Measurements from ENCODE around the gene UBE3C. TPM values are rescaled to one million over a fixed set of nuclear protein-coding genes. Genes with fewer than 3 reads are reported as not detected.
A peak's percentile ranks its signal among the peaks of the same experiment; 100 is the strongest.

The UBE3C gene
- 10 to 100 TPM; 47.2 to 81.6 (median 69.1) TPM for total RNA-seq
- 10 to 100 TPM in 2 of 3 donors, 1 to 10 TPM in 1; 9.7 to 17.5 (median 10.6) TPM for polyA plus RNA-seq
- long read RNA-seq, donor 1, partial matches to known transcripts, result 0 of 1 reads
- long read RNA-seq, donor 1, other reads (novel, unspliced or antisense), result 0 of 1 reads
- long read RNA-seq, donor 2, full-length matches to known transcripts, result 3 of 3 reads
- long read RNA-seq, donor 2, partial matches to known transcripts, result 0 of 3 reads
- long read RNA-seq, donor 2, other reads (novel, unspliced or antisense), result 0 of 3 reads

GRCh38 chr7:157138424-157139110, at the start of gene UBE3C:
UBE3C (plus strand) TSS chr7:157138926; CDS start chr7:157139273, 347 bp downstream.
- TF ChIP-seq POLR2AphosphoS5 (IDR thresholded peaks at IDR 0.05) (peak; percentile 83 to 87 (median 86)), POLR2A (IDR thresholded peaks at IDR 0.05) (peak in 1 of 3 donors; percentile 46)
- TF ChIP-seq, protein P1, sequence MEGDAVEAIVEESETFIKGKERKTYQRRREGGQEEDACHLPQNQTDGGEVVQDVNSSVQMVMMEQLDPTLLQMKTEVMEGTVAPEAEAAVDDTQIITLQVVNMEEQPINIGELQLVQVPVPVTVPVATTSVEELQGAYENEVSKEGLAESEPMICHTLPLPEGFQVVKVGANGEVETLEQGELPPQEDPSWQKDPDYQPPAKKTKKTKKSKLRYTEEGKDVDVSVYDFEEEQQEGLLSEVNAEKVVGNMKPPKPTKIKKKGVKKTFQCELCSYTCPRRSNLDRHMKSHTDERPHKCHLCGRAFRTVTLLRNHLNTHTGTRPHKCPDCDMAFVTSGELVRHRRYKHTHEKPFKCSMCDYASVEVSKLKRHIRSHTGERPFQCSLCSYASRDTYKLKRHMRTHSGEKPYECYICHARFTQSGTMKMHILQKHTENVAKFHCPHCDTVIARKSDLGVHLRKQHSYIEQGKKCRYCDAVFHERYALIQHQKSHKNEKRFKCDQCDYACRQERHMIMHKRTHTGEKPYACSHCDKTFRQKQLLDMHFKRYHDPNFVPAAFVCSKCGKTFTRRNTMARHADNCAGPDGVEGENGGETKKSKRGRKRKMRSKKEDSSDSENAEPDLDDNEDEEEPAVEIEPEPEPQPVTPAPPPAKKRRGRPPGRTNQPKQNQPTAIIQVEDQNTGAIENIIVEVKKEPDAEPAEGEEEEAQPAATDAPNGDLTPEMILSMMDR (IDR thresholded peaks at IDR 0.05 in 8 of 11, conservative IDR thresholded peaks at IDR 0.05 in 3 of 11), result peak in 3 of 11 experiments; percentile 24 to 44 (median 41)
- peak; percentile 98 for DNase-seq
- no peaks in the 10 kb centered on the region for H3K9me3 ChIP-seq
- H3K36me3 ChIP-seq, result peaks cover 0 to 31% (median 3%) of the 10 kb centered on the region in 6 donors
- H3K27me3 ChIP-seq (replicated peaks in 1 of 7), result no peaks in the 10 kb centered on the region
- H3K4me3 ChIP-seq, result peak within 1 kb of the TSS; percentile 64 to 88 (median 77)
- H3K27ac ChIP-seq, result peak within 1 kb of the TSS; percentile 88 to 97 (median 92)
- 1 to 7% (median 2%) methylated on average over 15 to 80 of the region's 80 CpGs for WGBS, 5 donors
- peaks cover 21 to 60% (median 48%) of the 10 kb centered on the region in 6 donors for H3K4me1 ChIP-seq
- intact Hi-C loops (cut with DNase I; ENCODE audit: low total_unique reads), result no loop called here

- peaks cover 0 to 38% (median 0%) of the 10 kb centered on the region in 7 donors for H3K27me3 ChIP-seq (replicated peaks in 1 of 7)
- peak; percentile 36 for DNase-seq
- H3K4me3 ChIP-seq, result no peak overlapping the region
- H3K9me3 ChIP-seq, result peaks cover 4 to 40% (median 25%) of the 10 kb centered on the region in 8 donors
- TF ChIP-seq POLR2A (IDR thresholded peaks at IDR 0.05) (no peak), POLR2AphosphoS5 (IDR thresholded peaks at IDR 0.05) (no peak)
- TF ChIP-seq, protein P1 (IDR thresholded peaks at IDR 0.05 in 8 of 11, conservative IDR thresholded peaks at IDR 0.05 in 3 of 11), result no peak
- no peaks in the 10 kb centered on the region for H3K4me1 ChIP-seq
- no peak overlapping the region for H3K27ac ChIP-seq
- no peaks in the 10 kb centered on the region for H3K36me3 ChIP-seq
- intact Hi-C loops (cut with DNase I; ENCODE audit: low total_unique reads), result no loop called here
- 37 to 46% (median 43%) methylated on average over 10 to 15 of the region's 15 CpGs for WGBS, 5 donors
Measured at GRCh38 chr7:157089100-157089610, 49.6 kb upstream of the UBE3C start.

GRCh38 chr7:157090485-157091165, 48.1 kb upstream of the UBE3C start:
- H3K9me3 ChIP-seq, result peaks cover 0 to 29% (median 14%) of the 10 kb centered on the region in 8 donors
- H3K4me1 ChIP-seq, result no peaks in the 10 kb centered on the region
- H3K27me3 ChIP-seq (replicated peaks in 1 of 7), result peaks cover 0 to 38% (median 0%) of the 10 kb centered on the region in 7 donors
- DNase-seq, result peak; percentile 51
- no peak overlapping the region for H3K4me3 ChIP-seq
- H3K36me3 ChIP-seq, result no peaks in the 10 kb centered on the region
- intact Hi-C loops (cut with DNase I; ENCODE audit: low total_unique reads), result no loop called here
- H3K27ac ChIP-seq, result no peak overlapping the region
- TF ChIP-seq POLR2A (IDR thresholded peaks at IDR 0.05) (no peak), POLR2AphosphoS5 (IDR thresholded peaks at IDR 0.05) (no peak)
- TF ChIP-seq, protein P1 (IDR thresholded peaks at IDR 0.05 in 8 of 11, conservative IDR thresholded peaks at IDR 0.05 in 3 of 11), result no peak
- WGBS, 5 donors, result 89 to 92% (median 91%) methylated on average over 18 to 25 of the region's 25 CpGs

Data from spleen (tissue), 13 donors.